Kidney epithelial cell (primary cell): Measurements from ENCODE around the gene CAPN14. TPM values are rescaled to one million over a fixed set of nuclear protein-coding genes. Genes with fewer than 3 reads are reported as not detected.

Experiments used
- DNase-seq: peaks from one replicate; pipeline ENCODE4 v3.0.0-alpha.2; 2010; ENCODE audit warnings: low read depth
- H3K27me3 ChIP-seq: 2 replicates; pipeline ENCODE4 v1.6.0; 2011; ENCODE audit warnings: low read length; ENCODE audit not compliant: control insufficient read depth, insufficient read depth
- H3K36me3 ChIP-seq: 2 replicates; pipeline ENCODE4 v1.5.1; 2011; ENCODE audit warnings: low read length; ENCODE audit not compliant: control insufficient read depth, insufficient read depth
- H3K4me3 ChIP-seq: 2 replicates; pipeline ENCODE4 v1.5.1; 2011; ENCODE audit warnings: low read depth, mild to moderate bottlenecking, control low read depth, low read length
- CTCF ChIP-seq: IDR thresholded peaks from 2 replicates; pipeline ENCODE4 v1.5.1; 2011; ENCODE audit warnings: mild to moderate bottlenecking, moderate library complexity, low read length, control low read depth, inconsistent platforms; ENCODE audit not compliant: insufficient read depth, poor library complexity, severe bottlenecking
- total RNA-seq: library from RNA; depleted of rRNA; stranded (reverse); fragments of >200 nt; gene quantifications from 2 replicates; pipeline ENCODE4 v1.2.3, GENCODE V29; 2015

Gene CAPN14
- total RNA-seq, 1 donor from 2014 or later: 0.58 TPM

GRCh38 chr2:31259075-31259474, 41.8 kb upstream of the CAPN14 start:
- H3K27me3 ChIP-seq: no peaks in the 10 kb centered on the region
- no peak for TF ChIP-seq CTCF
- no peak overlapping the region for H3K4me3 ChIP-seq
- DNase-seq: no peak
- no peaks in the 10 kb centered on the region for H3K36me3 ChIP-seq

GRCh38 chr2:31258351-31258750, 41.0 kb upstream of the CAPN14 start:
- TF ChIP-seq CTCF: no peak
- Histone ChIP-seq H3K36me3 (no peaks in the 10 kb centered on the region), H3K27me3 (no peaks in the 10 kb centered on the region), H3K4me3 (no peak overlapping the region)
- DNase-seq: no peak

- Histone ChIP-seq H3K4me3 (no peak overlapping the region), H3K36me3 (no peaks in the 10 kb centered on the region), H3K27me3 (no peaks in the 10 kb centered on the region)
- no peak for TF ChIP-seq CTCF
- no peak for DNase-seq
These were observed 39.5 kb upstream of the CAPN14 start for GRCh38 chr2:31256611-31257382.

- TF ChIP-seq CTCF: no peak
- H3K4me3 ChIP-seq: no peak overlapping the region
- H3K27me3 ChIP-seq: no peaks in the 10 kb centered on the region
- DNase-seq: peak; percentile 85
- H3K36me3 ChIP-seq: no peaks in the 10 kb centered on the region
These were observed 38.7 kb upstream of the CAPN14 start for GRCh38 chr2:31255911-31256571.

GRCh38 chr2:31254237-31255203, 37.2 kb upstream of the CAPN14 start:
- no peak overlapping the region for H3K4me3 ChIP-seq
- no peaks in the 10 kb centered on the region for H3K36me3 ChIP-seq
- no peak for TF ChIP-seq CTCF
- H3K27me3 ChIP-seq: no peaks in the 10 kb centered on the region
- DNase-seq: no peak
